SH-SY5Y (cell line): ENCODE data around the gene ANKDD1A.

Source experiments
- GATA2 ChIP-seq: IDR thresholded peaks from 2 replicates; pipeline ENCODE4 v1.6.1; 2011; ENCODE audit warnings: mild to moderate bottlenecking, low read depth, low read length
- GATA3 ChIP-seq: IDR thresholded peaks from 2 replicates; pipeline ENCODE4 v1.6.1; 2011; ENCODE audit warnings: low read depth, mild to moderate bottlenecking, low read length, moderate library complexity

GRCh38 chr15:64883997-64884511 lies 27.6 kb upstream of the ANKDD1A start:
- TF ChIP-seq GATA3 (no peak), GATA2 (no peak)
